SK-N-SH (cell line): ENCODE measurements around the gene SETBP1. TPM values are rescaled to one million over a fixed set of nuclear protein-coding genes. Genes with fewer than 3 reads are reported as not detected.

ENCODE experiments used
- CTCF ChIA-PET: fragments of 300-600, 350-600 bp; formaldehyde crosslinking; extraction: SDS; loops from one replicate; lab custom pipeline; 2021; lab: Yijun Ruan, JAX
- POLR2A ChIA-PET: fragments of 350-600 bp; sonication (Branson Sonifier 250); formaldehyde crosslinking; extraction: SDS; loops from one replicate; lab custom pipeline; 2020; ENCODE audit warnings: antibody characterized with exemption, inconsistent platforms; lab: Yijun Ruan, JAX
- DNase-seq: peaks from one replicate; pipeline ENCODE4 v3.0.0; 2012
- H2AFZ ChIP-seq: fragments of 200-600 bp; sonication (generic); 2 replicates; pipeline ENCODE4 v1.8.1; 2016; ENCODE audit warnings: antibody characterized with exemption, mild to moderate bottlenecking, low read depth
- H3F3A ChIP-seq: fragments of 200-600 bp; sonication (generic); replicated peaks from 2 replicates; pipeline ENCODE3; 2016; ENCODE audit warnings: antibody characterized with exemption, mild to moderate bottlenecking; ENCODE audit not compliant: insufficient read depth
- H3K27ac ChIP-seq, 2 experiments: fragments of 200-500 bp in 1 of 2; fragments of 200-600 bp in 1 of 2; sonication (Bioruptor generic) in 1 of 2; sonication (generic), shearing (Covaris generic) in 1 of 2; 2 replicates each; pipeline versions ENCODE4 v1.5.1 to v1.6.1; 2014 to 2016; ENCODE audit warnings: low read depth in 2 of 2, inconsistent platforms in 1 of 2, low read length in 1 of 2, mild to moderate bottlenecking in 1 of 2, mixed read lengths in 1 of 2
- H3K27me3 ChIP-seq: fragments of 200-600 bp; sonication (generic), shearing (Covaris generic); 2 replicates; pipeline ENCODE4 v1.6.1; 2016; ENCODE audit warnings: mixed run types; ENCODE audit not compliant: insufficient read depth
- H3K36me3 ChIP-seq, 2 experiments: fragments of 200-500 bp in 1 of 2; fragments of 200-600 bp in 1 of 2; sonication (Bioruptor generic) in 1 of 2; sonication (generic) in 1 of 2; replicated peaks in 1 of 2; 2 replicates each; pipeline versions ENCODE3 to v1.5.1; 2014 to 2016; ENCODE audit warnings: low read length in 1 of 2, mild to moderate bottlenecking in 1 of 2; ENCODE audit not compliant: insufficient read depth in 2 of 2, control insufficient read depth in 1 of 2
- H3K4me1 ChIP-seq, 2 experiments: fragments of 200-500 bp in 1 of 2; fragments of 200-600 bp in 1 of 2; sonication (Bioruptor generic) in 1 of 2; sonication (generic), shearing (Covaris generic) in 1 of 2; 2 replicates each; pipeline versions ENCODE4 v1.5.1 to v1.6.1; 2014 to 2016; ENCODE audit warnings: low read depth in 1 of 2, low read length in 1 of 2, mixed run types in 1 of 2; ENCODE audit not compliant: insufficient read depth in 2 of 2, control insufficient read depth in 1 of 2
- H3K4me2 ChIP-seq: fragments of 200-600 bp; sonication (generic), shearing (Covaris generic); 2 replicates; pipeline ENCODE4 v1.6.1; 2017; ENCODE audit warnings: mixed run types
- H3K4me3 ChIP-seq, 2 experiments: fragments of 200-500 bp in 1 of 2; fragments of 200-600 bp in 1 of 2; sonication (Bioruptor generic) in 1 of 2; sonication (generic), shearing (Covaris generic) in 1 of 2; 2 replicates each; pipeline versions ENCODE4 v1.5.1 to v1.8.1; 2014 to 2016; ENCODE audit warnings: low read depth in 2 of 2, inconsistent platforms in 1 of 2, low read length in 1 of 2, mild to moderate bottlenecking in 1 of 2, mixed read lengths in 1 of 2, moderate library complexity in 1 of 2
- H3K79me2 ChIP-seq: fragments of 200-600 bp; sonication (generic); 2 replicates; pipeline ENCODE4 v1.8.1; 2017; ENCODE audit warnings: mild to moderate bottlenecking; ENCODE audit not compliant: insufficient read depth
- H3K9ac ChIP-seq: fragments of 200-600 bp; sonication (generic); 2 replicates; pipeline ENCODE4 v1.6.1; 2017; ENCODE audit warnings: mixed run types
- H3K9me2 ChIP-seq: fragments of 200-600 bp; sonication (generic); 2 replicates; pipeline ENCODE4 v1.6.1; 2017; ENCODE audit warnings: mixed run types
- H3K9me3 ChIP-seq: fragments of 200-600 bp; sonication (generic); 2 replicates; pipeline ENCODE4 v1.6.1; 2017; ENCODE audit warnings: mixed run types, mild to moderate bottlenecking, moderate library complexity
- H4K20me1 ChIP-seq: fragments of 200-600 bp; sonication (generic); 2 replicates; pipeline ENCODE4 v1.6.1; 2017; ENCODE audit warnings: mild to moderate bottlenecking, mixed run types; ENCODE audit not compliant: insufficient read depth
- CHD2 ChIP-seq: fragments of 150-350 bp; IDR thresholded peaks from 2 replicates; pipeline ENCODE4 v1.6.1; 2018; ENCODE audit warnings: low read length; ENCODE audit not compliant: partially characterized antibody
- EP300 ChIP-seq, 2 experiments: IDR thresholded peaks; 2 replicates each; pipeline versions ENCODE4 v1.4.0 to v1.6.1; 2012; ENCODE audit warnings: borderline replicate concordance in 1 of 2, low read depth in 1 of 2, low read length in 1 of 2
- EZH2phosphoT487 ChIP-seq: fragments of 200-600 bp; sonication (generic); IDR thresholded peaks from 2 replicates; pipeline ENCODE4 v1.6.1; 2017; ENCODE audit warnings: low read depth, mixed run types, mild to moderate bottlenecking, antibody characterized with exemption, moderate library complexity, borderline replicate concordance
- FOSL2 ChIP-seq: IDR thresholded peaks from 2 replicates; pipeline ENCODE4 v1.4.0; 2012; ENCODE audit warnings: low read depth, mild to moderate bottlenecking, moderate library complexity, borderline replicate concordance
- FOXM1 ChIP-seq: IDR thresholded peaks from 2 replicates; pipeline ENCODE4 v1.4.0; 2012; ENCODE audit warnings: low read depth, mild to moderate bottlenecking
- GABPA ChIP-seq: IDR thresholded peaks from 2 replicates; pipeline ENCODE4 v1.4.0; 2012; ENCODE audit warnings: low read depth, mild to moderate bottlenecking
- MXI1 ChIP-seq: IDR thresholded peaks from 2 replicates; pipeline ENCODE4 v1.6.1; 2012; ENCODE audit warnings: mild to moderate bottlenecking, low read depth, low read length, improper control_type of control experiment
- NFIC ChIP-seq: IDR thresholded peaks from 2 replicates; pipeline ENCODE4 v1.4.0; 2012; ENCODE audit warnings: borderline replicate concordance
- NRF1 ChIP-seq: IDR thresholded peaks from 2 replicates; pipeline ENCODE4 v1.6.1; 2012; ENCODE audit warnings: low read depth, mild to moderate bottlenecking, low read length
- POLR2AphosphoS5 ChIP-seq: IDR thresholded peaks from 2 replicates; pipeline ENCODE4 v1.6.1; 2012; ENCODE audit warnings: low read depth, low read length
- RAD21 ChIP-seq: IDR thresholded peaks from 2 replicates; pipeline ENCODE4 v1.6.1; 2012; ENCODE audit warnings: mild to moderate bottlenecking, low read length
- RCOR1 ChIP-seq: fragments of 150-350 bp; IDR thresholded peaks from 2 replicates; pipeline ENCODE4 v1.6.1; 2017; ENCODE audit warnings: antibody characterized with exemption, low read length
- RXRA ChIP-seq: IDR thresholded peaks from 2 replicates; pipeline ENCODE4 v1.4.0; 2012; ENCODE audit warnings: low read depth, mild to moderate bottlenecking, borderline replicate concordance
- SMC3 ChIP-seq: IDR thresholded peaks from 2 replicates; pipeline ENCODE4 v1.6.1; 2012; ENCODE audit warnings: low read depth, low read length, improper control_type of control experiment
- TCF12 ChIP-seq: IDR thresholded peaks from 2 replicates; pipeline ENCODE4 v1.4.0; 2012
- WGBS: methylation state at CpG from one replicate; pipeline ENCODE4 v1.1.6; 2017; ENCODE audit warnings: low lambda C conversion rate; 5-methylcytosine and 5-hydroxymethylcytosine counted together
- polyA plus RNA-seq, 3 experiments: library from polyadenylated mRNA; depleted of rRNA; stranded (reverse); fragments of >200 nt; gene quantifications; 2 replicates each; pipeline ENCODE4 v1.2.3, GENCODE V29; 2012
- TF ChIP-seq, protein P1 (sequence below): IDR thresholded peaks from 2 replicates; pipeline ENCODE4 v1.4.0; 2012; ENCODE audit warnings: low read depth, borderline replicate concordance
- TF ChIP-seq, protein P2 (sequence below): fragments of 150-350 bp; IDR thresholded peaks from 2 replicates; pipeline ENCODE4 v1.6.1; 2016; ENCODE audit warnings: mild to moderate bottlenecking, low read depth, low read length
- TF ChIP-seq, protein P3 (sequence below): IDR thresholded peaks from 2 replicates; pipeline ENCODE4 v1.4.0; 2012; ENCODE audit warnings: low read depth
- TF ChIP-seq, protein P4 (sequence below): IDR thresholded peaks from 2 replicates; pipeline ENCODE4 v1.4.0; 2012; ENCODE audit warnings: low read depth, borderline replicate concordance
- TF ChIP-seq, protein P5 (sequence below): fragments of 200-600 bp; sonication (generic); IDR thresholded peaks from 2 replicates; pipeline ENCODE4 v1.6.1; 2017; ENCODE audit warnings: antibody characterized with exemption, mild to moderate bottlenecking, moderate library complexity

Gene SETBP1
- polyA plus RNA-seq, 1 of the 3 experiments (the other 2 are of a cell fraction), result 3.0 TPM

DNA sequence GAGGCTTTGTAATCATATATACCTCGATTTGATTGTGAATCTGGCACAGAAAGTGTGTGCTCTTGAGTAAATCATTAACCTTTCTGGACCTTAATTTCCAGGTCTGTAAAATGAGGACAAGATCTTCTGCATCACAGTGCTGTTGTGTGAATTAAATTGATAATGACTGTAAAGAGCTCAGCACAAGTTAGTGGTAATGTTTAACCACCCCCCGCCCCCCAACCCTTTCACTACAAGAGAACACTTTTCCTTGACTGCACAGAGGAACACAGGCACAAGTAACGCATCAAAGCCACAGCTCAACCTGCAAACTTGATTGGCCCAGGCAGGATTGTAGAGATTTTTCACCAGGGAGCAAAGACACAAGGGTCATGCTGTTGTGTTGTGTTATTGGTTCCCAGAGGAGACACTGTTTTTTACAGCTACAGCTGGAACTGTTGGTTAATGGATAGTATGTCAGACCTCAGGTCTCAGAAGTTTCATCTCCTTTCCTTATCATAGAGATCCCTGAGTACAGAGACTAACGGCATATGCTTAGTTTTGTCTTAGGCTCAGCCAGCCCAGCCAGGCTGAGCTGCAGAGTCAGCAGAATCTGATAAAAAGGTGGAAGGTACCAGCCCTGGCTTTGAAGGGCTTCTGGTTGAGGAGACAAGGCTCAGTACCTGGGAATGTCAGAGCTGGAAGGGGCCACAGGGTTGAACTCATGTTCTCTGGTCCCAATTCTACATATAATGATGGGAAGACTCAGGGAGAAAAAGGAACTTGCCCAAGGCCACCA lies 10.6 kb downstream of the SETBP1 start:
- no peak overlapping the region for H3K27ac ChIP-seq
- H3K4me1 ChIP-seq, result peaks cover 7 to 9% of the 10 kb centered on the region in 2 experiments; a peak in 2 of 4 replicates
- H2AFZ ChIP-seq, result no peak overlapping the region
- no peak for DNase-seq
- no peaks in the 10 kb centered on the region for H3K9me2 ChIP-seq
- no peak overlapping the region for H3K4me2 ChIP-seq
- POLR2A ChIA-PET, result no interaction called here
- peaks cover 28% of the 10 kb centered on the region for H3K79me2 ChIP-seq
- CTCF ChIA-PET, result interaction anchor here (1.3 kb wide), 1 partner anchor 1070 kb away, joined by 3 read pairs; no protein-coding TSS in a partner anchor
- no peaks in the 10 kb centered on the region for H3K9me3 ChIP-seq
- 84% methylated on average over 4 of the region's 4 CpGs for WGBS
- no peaks in the 10 kb centered on the region for H3F3A ChIP-seq
- no peak overlapping the region for H3K4me3 ChIP-seq
- TF ChIP-seq EZH2phosphoT487, result no peak
- no peak for TF ChIP-seq NRF1
- TF ChIP-seq SMC3, result no peak
- TF ChIP-seq EP300 (IDR thresholded peaks at IDR 0.05; ENCODE audit: borderline replicate concordance in 1 of 2, low read depth in 1 of 2, low read length in 1 of 2), result no peak
- no peak for TF ChIP-seq RAD21
- no peak for TF ChIP-seq FOXM1
- no peak for TF ChIP-seq RCOR1
- no peak for TF ChIP-seq NFIC
- TF ChIP-seq MXI1, result no peak
- no peak for TF ChIP-seq FOSL2
- TF ChIP-seq, protein P1, sequence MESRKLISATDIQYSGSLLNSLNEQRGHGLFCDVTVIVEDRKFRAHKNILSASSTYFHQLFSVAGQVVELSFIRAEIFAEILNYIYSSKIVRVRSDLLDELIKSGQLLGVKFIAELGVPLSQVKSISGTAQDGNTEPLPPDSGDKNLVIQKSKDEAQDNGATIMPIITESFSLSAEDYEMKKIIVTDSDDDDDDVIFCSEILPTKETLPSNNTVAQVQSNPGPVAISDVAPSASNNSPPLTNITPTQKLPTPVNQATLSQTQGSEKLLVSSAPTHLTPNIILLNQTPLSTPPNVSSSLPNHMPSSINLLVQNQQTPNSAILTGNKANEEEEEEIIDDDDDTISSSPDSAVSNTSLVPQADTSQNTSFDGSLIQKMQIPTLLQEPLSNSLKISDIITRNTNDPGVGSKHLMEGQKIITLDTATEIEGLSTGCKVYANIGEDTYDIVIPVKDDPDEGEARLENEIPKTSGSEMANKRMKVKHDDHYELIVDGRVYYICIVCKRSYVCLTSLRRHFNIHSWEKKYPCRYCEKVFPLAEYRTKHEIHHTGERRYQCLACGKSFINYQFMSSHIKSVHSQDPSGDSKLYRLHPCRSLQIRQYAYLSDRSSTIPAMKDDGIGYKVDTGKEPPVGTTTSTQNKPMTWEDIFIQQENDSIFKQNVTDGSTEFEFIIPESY, result no peak
- TF ChIP-seq, protein P2, sequence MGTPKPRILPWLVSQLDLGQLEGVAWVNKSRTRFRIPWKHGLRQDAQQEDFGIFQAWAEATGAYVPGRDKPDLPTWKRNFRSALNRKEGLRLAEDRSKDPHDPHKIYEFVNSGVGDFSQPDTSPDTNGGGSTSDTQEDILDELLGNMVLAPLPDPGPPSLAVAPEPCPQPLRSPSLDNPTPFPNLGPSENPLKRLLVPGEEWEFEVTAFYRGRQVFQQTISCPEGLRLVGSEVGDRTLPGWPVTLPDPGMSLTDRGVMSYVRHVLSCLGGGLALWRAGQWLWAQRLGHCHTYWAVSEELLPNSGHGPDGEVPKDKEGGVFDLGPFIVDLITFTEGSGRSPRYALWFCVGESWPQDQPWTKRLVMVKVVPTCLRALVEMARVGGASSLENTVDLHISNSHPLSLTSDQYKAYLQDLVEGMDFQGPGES, result no peak
- no peak for TF ChIP-seq TCF12
- TF ChIP-seq RXRA, result no peak
- TF ChIP-seq, protein P3, sequence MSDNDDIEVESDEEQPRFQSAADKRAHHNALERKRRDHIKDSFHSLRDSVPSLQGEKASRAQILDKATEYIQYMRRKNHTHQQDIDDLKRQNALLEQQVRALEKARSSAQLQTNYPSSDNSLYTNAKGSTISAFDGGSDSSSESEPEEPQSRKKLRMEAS, result no peak
- TF ChIP-seq GABPA, result no peak
- no peak for TF ChIP-seq POLR2AphosphoS5
- no peak for TF ChIP-seq CHD2
- TF ChIP-seq, protein P4, sequence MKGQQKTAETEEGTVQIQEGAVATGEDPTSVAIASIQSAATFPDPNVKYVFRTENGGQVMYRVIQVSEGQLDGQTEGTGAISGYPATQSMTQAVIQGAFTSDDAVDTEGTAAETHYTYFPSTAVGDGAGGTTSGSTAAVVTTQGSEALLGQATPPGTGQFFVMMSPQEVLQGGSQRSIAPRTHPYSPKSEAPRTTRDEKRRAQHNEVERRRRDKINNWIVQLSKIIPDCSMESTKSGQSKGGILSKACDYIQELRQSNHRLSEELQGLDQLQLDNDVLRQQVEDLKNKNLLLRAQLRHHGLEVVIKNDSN, result no peak
- TF ChIP-seq, protein P5, sequence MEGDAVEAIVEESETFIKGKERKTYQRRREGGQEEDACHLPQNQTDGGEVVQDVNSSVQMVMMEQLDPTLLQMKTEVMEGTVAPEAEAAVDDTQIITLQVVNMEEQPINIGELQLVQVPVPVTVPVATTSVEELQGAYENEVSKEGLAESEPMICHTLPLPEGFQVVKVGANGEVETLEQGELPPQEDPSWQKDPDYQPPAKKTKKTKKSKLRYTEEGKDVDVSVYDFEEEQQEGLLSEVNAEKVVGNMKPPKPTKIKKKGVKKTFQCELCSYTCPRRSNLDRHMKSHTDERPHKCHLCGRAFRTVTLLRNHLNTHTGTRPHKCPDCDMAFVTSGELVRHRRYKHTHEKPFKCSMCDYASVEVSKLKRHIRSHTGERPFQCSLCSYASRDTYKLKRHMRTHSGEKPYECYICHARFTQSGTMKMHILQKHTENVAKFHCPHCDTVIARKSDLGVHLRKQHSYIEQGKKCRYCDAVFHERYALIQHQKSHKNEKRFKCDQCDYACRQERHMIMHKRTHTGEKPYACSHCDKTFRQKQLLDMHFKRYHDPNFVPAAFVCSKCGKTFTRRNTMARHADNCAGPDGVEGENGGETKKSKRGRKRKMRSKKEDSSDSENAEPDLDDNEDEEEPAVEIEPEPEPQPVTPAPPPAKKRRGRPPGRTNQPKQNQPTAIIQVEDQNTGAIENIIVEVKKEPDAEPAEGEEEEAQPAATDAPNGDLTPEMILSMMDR, result no peak
- TF ChIP-seq, all 33 proteins: peak for 0
- Histone ChIP-seq H3K27me3 (no peaks in the 10 kb centered on the region), H3K9ac (no peak overlapping the region), H4K20me1 (no peaks in the 10 kb centered on the region), H3K36me3 (no peaks in the 10 kb centered on the region)
